Upper lobe of left lung (tissue), 6 donors: ENCODE results near the gene ZNF611. TPM values are rescaled to one million over a fixed set of nuclear protein-coding genes. Genes with fewer than 3 reads are reported as not detected.

Source experiments
- ATAC-seq, 2 donors: fragments of 200-7000 bp; cut with Tn5 transposase; one replicate each; pipeline ENCODE4 v1.9.1; 2022; ENCODE audit warnings: mild to moderate bottlenecking in 2 of 2, moderate library complexity in 2 of 2; ENCODE audit not compliant: low FRiP score in 2 of 2
- DNase-seq, 2 donors: peaks; one replicate each; pipeline ENCODE4 v3.0.0-alpha.2; 2019 to 2020
- H3K27ac ChIP-seq, 4 donors: fragments of 200-600 bp; sonication (generic); one replicate each; pipeline ENCODE4 v1.5.1; 2016 to 2019
- H3K27me3 ChIP-seq, 4 donors: fragments of 200-600 bp; sonication (generic); one replicate each; pipeline ENCODE4 v1.5.1; 2017 to 2019
- H3K36me3 ChIP-seq, 4 donors: fragments of 200-600 bp; sonication (generic); one replicate each; pipeline ENCODE4 v1.5.1; 2016 to 2019
- H3K4me1 ChIP-seq, 4 donors: fragments of 200-600 bp; sonication (generic); one replicate each; pipeline ENCODE4 v1.5.1; 2018 to 2019
- H3K4me3 ChIP-seq, 4 donors: fragments of 200-600 bp; sonication (generic); one replicate each; pipeline ENCODE4 v1.5.1; 2017 to 2019; ENCODE audit warnings: mild to moderate bottlenecking in 2 of 4, moderate library complexity in 1 of 4
- H3K9me3 ChIP-seq, 4 donors: fragments of 200-600 bp; sonication (generic); one replicate each; pipeline ENCODE4 v1.5.1; 2018 to 2019
- CTCF ChIP-seq, 6 experiments: fragments of 450-650 bp in 4 of 6; fragments of 200-600 bp in 2 of 6; sonication (generic) in 2 of 6; IDR thresholded peaks; one replicate each; pipeline ENCODE4 v1.5.1; 2016 to 2019; ENCODE audit warnings: antibody characterized with exemption in 6 of 6
- EP300 ChIP-seq, 4 donors: sonication (generic); formaldehyde crosslinking; IDR thresholded peaks; one replicate each; pipeline ENCODE4 v1.5.1; 2017; ENCODE audit warnings: antibody characterized with exemption in 4 of 4, control low read depth in 2 of 4
- POLR2A ChIP-seq, 4 donors: fragments of 450-650 bp; IDR thresholded peaks; one replicate each; pipeline ENCODE4 v1.5.1; 2016 to 2017; ENCODE audit warnings: antibody characterized with exemption in 4 of 4, mild to moderate bottlenecking in 2 of 4
- POLR2AphosphoS5 ChIP-seq, 2 donors: sonication (generic); formaldehyde crosslinking; IDR thresholded peaks; one replicate each; pipeline ENCODE4 v1.5.1; 2017; ENCODE audit warnings: antibody characterized with exemption in 2 of 2
- WGBS, 2 donors: methylation state at CpG; one replicate each; pipeline ENCODE4 v1.1.5; 2017 to 2018; 5-methylcytosine and 5-hydroxymethylcytosine counted together
- total RNA-seq, 6 donors: library from RNA; depleted of rRNA in 4 of 6; stranded (reverse); fragments of >200 nt in 4 of 6; gene quantifications; one replicate each; pipeline versions ENCODE4 v1.1.0 to v1.2.1, GENCODE V29; 2016 to 2021
- donor health status: DM: no; HTN: no; CAD: no; lungs with moderate emphysema.
- donor health status: DM: no; HTN: yes; CAD: no; lungs with severe emphysema.

ZNF611 gene
- total RNA-seq, 6 donors from 2014 or later, result 9.0 to 44.0 (median 20.1) TPM

GRCh38 chr19:52665027-52665426, 69.8 kb downstream of the ZNF611 start:
- DNase-seq (no peak), ATAC-seq (no peak)
- Histone ChIP-seq H3K4me1 (no peaks in the 10 kb centered on the region), H3K4me3 (no peak overlapping the region), H3K27me3 (no peaks in the 10 kb centered on the region), H3K27ac (no peak overlapping the region), H3K9me3 (no peaks in the 10 kb centered on the region), H3K36me3 (peaks cover 0 to 21% (median 8%) of the 10 kb centered on the region in 4 donors)
- 91 to 96% methylated on average over 4 of the region's 4 CpGs for WGBS, 2 donors
- no peak for TF ChIP-seq CTCF (IDR thresholded peaks at IDR 0.05)
- no peak for TF ChIP-seq EP300 (IDR thresholded peaks at IDR 0.05)
- TF ChIP-seq POLR2AphosphoS5 (IDR thresholded peaks at IDR 0.05), result no peak
- TF ChIP-seq POLR2A (IDR thresholded peaks at IDR 0.05), result no peak

GRCh38 chr19:52664461-52664860, 70.4 kb downstream of the ZNF611 start:
- H3K27me3 ChIP-seq, result no peaks in the 10 kb centered on the region
- H3K9me3 ChIP-seq, result no peaks in the 10 kb centered on the region
- DNase-seq (no peak), ATAC-seq (no peak)
- H3K4me3 ChIP-seq, result no peak overlapping the region
- no peak for TF ChIP-seq POLR2AphosphoS5 (IDR thresholded peaks at IDR 0.05)
- no peak for TF ChIP-seq CTCF (IDR thresholded peaks at IDR 0.05)
- no peak for TF ChIP-seq POLR2A (IDR thresholded peaks at IDR 0.05)
- no peak for TF ChIP-seq EP300 (IDR thresholded peaks at IDR 0.05)
- H3K36me3 ChIP-seq, result peaks cover 0 to 25% (median 9%) of the 10 kb centered on the region in 4 donors
- no peaks in the 10 kb centered on the region for H3K4me1 ChIP-seq
- WGBS, 2 donors, result 70 to 90% methylated on average over 5 of the region's 5 CpGs
- no peak overlapping the region for H3K27ac ChIP-seq

- Histone ChIP-seq H3K27me3 (no peaks in the 10 kb centered on the region), H3K9me3 (no peaks in the 10 kb centered on the region), H3K27ac (no peak overlapping the region), H3K4me1 (no peaks in the 10 kb centered on the region), H3K36me3 (peaks cover 0 to 36% (median 15%) of the 10 kb centered on the region in 4 donors), H3K4me3 (no peak overlapping the region)
- 83 to 93% methylated on average over 3 of the region's 3 CpGs for WGBS, 2 donors
- DNase-seq (no peak), ATAC-seq (no peak)
- TF ChIP-seq EP300 (IDR thresholded peaks at IDR 0.05) (no peak), POLR2A (IDR thresholded peaks at IDR 0.05) (no peak), CTCF (IDR thresholded peaks at IDR 0.05) (no peak), POLR2AphosphoS5 (IDR thresholded peaks at IDR 0.05) (no peak)
Measured at GRCh38 chr19:52662631-52663030, 72.2 kb downstream of the ZNF611 start.

- Histone ChIP-seq H3K36me3 (peaks cover 0 to 45% (median 15%) of the 10 kb centered on the region in 4 donors), H3K9me3 (no peaks in the 10 kb centered on the region)
- no peak for TF ChIP-seq CTCF (IDR thresholded peaks at IDR 0.05)
- TF ChIP-seq POLR2AphosphoS5 (IDR thresholded peaks at IDR 0.05), result no peak
- TF ChIP-seq POLR2A (IDR thresholded peaks at IDR 0.05), result no peak
- no peak for TF ChIP-seq EP300 (IDR thresholded peaks at IDR 0.05)
Measured at GRCh38 chr19:52660981-52661380, 73.9 kb downstream of the ZNF611 start.

GRCh38 chr19:52659013-52659412, 75.8 kb downstream of the ZNF611 start:
- Histone ChIP-seq H3K27ac (no peak overlapping the region), H3K4me1 (no peaks in the 10 kb centered on the region), H3K27me3 (no peaks in the 10 kb centered on the region), H3K9me3 (no peaks in the 10 kb centered on the region), H3K4me3 (no peak overlapping the region), H3K36me3 (peaks cover 4 to 59% (median 26%) of the 10 kb centered on the region in 4 donors)
- DNase-seq (no peak), ATAC-seq (no peak)
- 76 to 79% methylated on average over 14 of the region's 14 CpGs for WGBS, 2 donors
- no peak for TF ChIP-seq EP300 (IDR thresholded peaks at IDR 0.05)
- no peak for TF ChIP-seq CTCF (IDR thresholded peaks at IDR 0.05)
- TF ChIP-seq POLR2A (IDR thresholded peaks at IDR 0.05), result no peak
- TF ChIP-seq POLR2AphosphoS5 (IDR thresholded peaks at IDR 0.05), result no peak

More at GRCh38 chr19:52660981-52661380, 73.9 kb downstream of the ZNF611 start:
- no peaks in the 10 kb centered on the region for H3K4me1 ChIP-seq
- no peak overlapping the region for H3K4me3 ChIP-seq
- ATAC-seq (no peak), DNase-seq (no peak)
- WGBS, 2 donors, result 79 to 81% methylated on average over 3 of the region's 3 CpGs
- no peak overlapping the region for H3K27ac ChIP-seq
- no peaks in the 10 kb centered on the region for H3K27me3 ChIP-seq
